ENCODE measurements around the gene ACTL10. TPM values are rescaled to one million over a fixed set of nuclear protein-coding genes. Genes with fewer than 3 reads are reported as not detected.
A peak's percentile ranks its signal among the peaks of the same experiment; 100 is the strongest.

Gene ACTL10
- total and polyA plus RNA-seq, 2 donors (not counting 1 experiment from before 2014, with no cell fraction given): 1.2 to 6.3 TPM

DNA sequence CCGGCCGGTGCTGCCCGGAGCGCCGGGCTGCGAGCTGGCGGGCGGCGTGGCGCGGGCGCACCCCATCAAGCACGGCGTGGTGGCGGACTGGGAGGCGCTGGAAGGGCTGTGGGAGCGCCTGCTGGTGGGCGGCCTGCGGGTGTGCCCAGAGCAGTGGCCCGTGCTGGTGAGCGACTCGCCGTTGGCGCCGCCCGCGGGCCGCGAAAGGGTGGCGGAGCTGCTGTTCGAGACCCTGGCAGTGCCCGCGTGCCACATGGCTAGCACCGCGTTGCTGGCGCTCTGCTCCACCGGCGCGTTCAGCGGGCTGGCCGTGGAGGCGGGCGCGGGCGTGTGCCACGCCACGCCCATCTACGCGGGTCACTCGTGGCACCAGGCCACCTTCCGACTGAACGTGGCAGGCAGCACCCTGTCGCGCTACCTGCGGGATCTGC, 517 bp downstream of the ACTL10 start:
- Mint-ChIP-seq H3K4me3 (peak overlapping the region; percentile 98), H3K4me1 (peaks cover 36% of the 10 kb centered on the region), H3K9me3 (ENCODE audit: insufficient read depth) (no peaks in the 10 kb centered on the region), H3K27me3 (no peaks in the 10 kb centered on the region), H3K27ac (peak overlapping the region; percentile 96)
- Histone ChIP-seq H3K27ac (ENCODE audit: low read length in 2 of 2) (peak overlapping the region in 1 of 2 donors; percentile 55), H3K36me3 (replicated peaks in 1 of 2; ENCODE audit: control extremely low read depth in 1 of 2, control insufficient read depth in 1 of 2, extremely low read depth in 1 of 2, insufficient read depth in 2 of 2, low read length in 1 of 2) (no peaks in the 10 kb centered on the region), H3K9ac (ENCODE audit: low read length) (peak overlapping the region; percentile 67), H3K4me2 (replicated peaks; ENCODE audit: low read depth, low read length, poor library complexity, severe bottlenecking) (peak overlapping the region; percentile 98), H3K4me3 (ENCODE audit: control extremely low read depth in 1 of 5, extremely low read depth in 1 of 5, insufficient read depth in 1 of 5, low read depth in 2 of 5, low read length in 4 of 5) (peak overlapping the region; percentile 13 to 79 (median 68)), H3K27me3 (replicated peaks in 1 of 4; ENCODE audit: control extremely low read depth in 1 of 4, control insufficient read depth in 3 of 4, insufficient read depth in 4 of 4, low read length in 3 of 4) (no peaks in the 10 kb centered on the region), H3K4me1 (ENCODE audit: control insufficient read depth in 2 of 2, insufficient read depth in 2 of 2, low read length in 2 of 2) (peaks cover 18 to 44% of the 10 kb centered on the region in 2 donors), H4K20me1 (ENCODE audit: control insufficient read depth, insufficient read depth, low read length, poor library complexity, severe bottlenecking) (no peaks in the 10 kb centered on the region), H3K9me3 (ENCODE audit: control extremely low read depth in 1 of 3, control insufficient read depth in 2 of 3, insufficient read depth in 1 of 3, low read length in 2 of 3) (no peaks in the 10 kb centered on the region), H3K79me2 (ENCODE audit: control insufficient read depth, insufficient read depth, low read length) (peaks cover 6% of the 10 kb centered on the region), H2AFZ (ENCODE audit: insufficient read depth, low read depth, low read length, poor library complexity, severe bottlenecking) (peak overlapping the region; percentile 82)
- ChIA-PET CTCF (interaction anchor here (0.6 to 6.1 kb wide), 41 partner anchors 7 to 375 kb away, joined by 3 to 61 read pairs (median 5); partner anchors contain the start of genes CBFA2T2, CDK5RAP1, PXMP4 and SNTA1), POLR2A (interaction anchor here (0.6 to 2.4 kb wide), 9 partner anchors 12 to 326 kb away, joined by 3 to 12 read pairs (median 6); partner anchors contain the start of genes CDK5RAP1, PXMP4, RALY and SNTA1)
- peak; percentile 9 for ATAC-seq (ENCODE audit: low read depth)
- TF ChIP-seq, protein P1, sequence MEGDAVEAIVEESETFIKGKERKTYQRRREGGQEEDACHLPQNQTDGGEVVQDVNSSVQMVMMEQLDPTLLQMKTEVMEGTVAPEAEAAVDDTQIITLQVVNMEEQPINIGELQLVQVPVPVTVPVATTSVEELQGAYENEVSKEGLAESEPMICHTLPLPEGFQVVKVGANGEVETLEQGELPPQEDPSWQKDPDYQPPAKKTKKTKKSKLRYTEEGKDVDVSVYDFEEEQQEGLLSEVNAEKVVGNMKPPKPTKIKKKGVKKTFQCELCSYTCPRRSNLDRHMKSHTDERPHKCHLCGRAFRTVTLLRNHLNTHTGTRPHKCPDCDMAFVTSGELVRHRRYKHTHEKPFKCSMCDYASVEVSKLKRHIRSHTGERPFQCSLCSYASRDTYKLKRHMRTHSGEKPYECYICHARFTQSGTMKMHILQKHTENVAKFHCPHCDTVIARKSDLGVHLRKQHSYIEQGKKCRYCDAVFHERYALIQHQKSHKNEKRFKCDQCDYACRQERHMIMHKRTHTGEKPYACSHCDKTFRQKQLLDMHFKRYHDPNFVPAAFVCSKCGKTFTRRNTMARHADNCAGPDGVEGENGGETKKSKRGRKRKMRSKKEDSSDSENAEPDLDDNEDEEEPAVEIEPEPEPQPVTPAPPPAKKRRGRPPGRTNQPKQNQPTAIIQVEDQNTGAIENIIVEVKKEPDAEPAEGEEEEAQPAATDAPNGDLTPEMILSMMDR (IDR thresholded peaks at IDR 0.05): no peak
- TF ChIP-seq EZH2 (IDR thresholded peaks at IDR 0.05; ENCODE audit: borderline replicate concordance, insufficient read depth, low read depth, low read length, poor library complexity, severe bottlenecking): no peak
- 12% methylated on average over 55 of the region's 55 CpGs for WGBS (ENCODE audit: insufficient coverage)
- DNase-seq: peak; percentile 74
- intact Hi-C loops (cut with micrococcal nuclease): loop anchor here (2.0 to 5.0 kb wide), 4 partner anchors 110 to 400 kb away; partner anchors contain the start of genes CDK5RAP1 and RALY
